Right lobe of liver (tissue), 6 donors: ENCODE measurements around the gene GCAT. TPM values are rescaled to one million over a fixed set of nuclear protein-coding genes. Genes with fewer than 3 reads are reported as not detected.

Experiments used
- ATAC-seq, 4 donors: fragments of 200-7000 bp; cut with Tn5 transposase; one replicate each; pipeline ENCODE4 v1.9.1; 2020; ENCODE audit warnings: mild to moderate bottlenecking in 4 of 4, moderate library complexity in 4 of 4
- DNase-seq, 3 donors: peaks; one replicate each; pipeline ENCODE4 v3.0.0-alpha.2; 2020
- H3K27ac ChIP-seq, 3 donors: fragments of 200-600 bp; one replicate each; pipeline ENCODE4 v1.8.0; 2022
- H3K27me3 ChIP-seq, 2 donors: fragments of 200-600 bp; one replicate each; pipeline ENCODE4 v1.8.0; 2022
- H3K36me3 ChIP-seq, 4 donors: fragments of 200-600 bp; sonication (generic) in 1 of 4; one replicate each; pipeline versions ENCODE4 v1.5.1 to v1.8.0; 2017 to 2022; ENCODE audit warnings: control low read depth in 1 of 4
- H3K4me1 ChIP-seq, 4 donors: fragments of 200-600 bp; sonication (generic) in 1 of 4; one replicate each; pipeline versions ENCODE4 v1.5.1 to v1.8.0; 2017 to 2022; ENCODE audit warnings: control low read depth in 1 of 4
- H3K4me3 ChIP-seq, 3 donors: fragments of 200-600 bp; one replicate each; pipeline ENCODE4 v1.8.0; 2022
- H3K9me3 ChIP-seq, 4 donors: fragments of 200-600 bp; sonication (generic) in 1 of 4; one replicate each; pipeline versions ENCODE4 v1.5.1 to v1.8.0; 2017 to 2022; ENCODE audit warnings: control low read depth in 1 of 4
- CTCF ChIP-seq, 4 donors: fragments of 200-600 bp in 3 of 4; fragments of 450-650 bp in 1 of 4; IDR thresholded peaks; one replicate each; pipeline versions ENCODE4 v1.5.1 to v1.8.0; 2016 to 2022; ENCODE audit warnings: antibody characterized with exemption in 4 of 4, mild to moderate bottlenecking in 2 of 4
- POLR2A ChIP-seq: fragments of 450-650 bp; IDR thresholded peaks from one replicate; pipeline ENCODE4 v1.6.1; 2017; ENCODE audit warnings: antibody characterized with exemption, mild to moderate bottlenecking
- WGBS: methylation state at CpG from one replicate; pipeline ENCODE4 v1.1.6; 2018; ENCODE audit warnings: low coverage, low lambda C conversion rate; ENCODE audit not compliant: insufficient coverage; ENCODE audit errors: missing lambda C conversion rate; 5-methylcytosine and 5-hydroxymethylcytosine counted together
- intact Hi-C, 2 donors: fragments of 100-400 bp; cut with DNase I; formaldehyde crosslinking; loops; one replicate each; pipeline versions ENCODE4 v1.11.2 to v1.14.1; 2022
- total RNA-seq, 6 experiments: library from RNA; depleted of rRNA in 2 of 6; stranded (reverse); fragments of >200 nt in 2 of 6; fragmentation: NEBNext Ultra II Directional in 3 of 6; extraction: Animal tissue kit (Norgen Biotek cat#: 25700) in 3 of 6; gene quantifications; one replicate each; pipeline versions ENCODE4 v1.1.0 to v1.2.4, GENCODE V29; 2016 to 2023
- donor health status: DM: no; HTN: yes; CAD: no.
- donor health status: DM: no; HTN: no; CAD: no.
- donor health status: DM: no; HTN: no; CAD: no.
- donor health status: DM: no; HTN: yes; CAD: no.
- donor health status: DM: no; HTN: yes; CAD: no.

The GCAT gene
- total RNA-seq, 6 experiments from 2014 or later: 21.9 to 43.0 (median 29.8) TPM

GRCh38 chr22:37771081-37771480 lies 36.7 kb upstream of the GCAT start:
- 60% methylated on average over 3 of the region's 4 CpGs for WGBS
- no peak for TF ChIP-seq CTCF (IDR thresholded peaks at IDR 0.05)
- TF ChIP-seq POLR2A: no peak
- intact Hi-C loops: no loop called here
- no peaks in the 10 kb centered on the region for H3K9me3 ChIP-seq
- H3K36me3 ChIP-seq: peaks cover 0 to 22% (median 9%) of the 10 kb centered on the region in 4 donors
- H3K4me1 ChIP-seq: no peaks in the 10 kb centered on the region
- no peak for ATAC-seq
- DNase-seq: no peak
- H3K4me3 ChIP-seq: no peak overlapping the region
- no peaks in the 10 kb centered on the region for H3K27me3 ChIP-seq
- H3K27ac ChIP-seq: no peak overlapping the region

DNA sequence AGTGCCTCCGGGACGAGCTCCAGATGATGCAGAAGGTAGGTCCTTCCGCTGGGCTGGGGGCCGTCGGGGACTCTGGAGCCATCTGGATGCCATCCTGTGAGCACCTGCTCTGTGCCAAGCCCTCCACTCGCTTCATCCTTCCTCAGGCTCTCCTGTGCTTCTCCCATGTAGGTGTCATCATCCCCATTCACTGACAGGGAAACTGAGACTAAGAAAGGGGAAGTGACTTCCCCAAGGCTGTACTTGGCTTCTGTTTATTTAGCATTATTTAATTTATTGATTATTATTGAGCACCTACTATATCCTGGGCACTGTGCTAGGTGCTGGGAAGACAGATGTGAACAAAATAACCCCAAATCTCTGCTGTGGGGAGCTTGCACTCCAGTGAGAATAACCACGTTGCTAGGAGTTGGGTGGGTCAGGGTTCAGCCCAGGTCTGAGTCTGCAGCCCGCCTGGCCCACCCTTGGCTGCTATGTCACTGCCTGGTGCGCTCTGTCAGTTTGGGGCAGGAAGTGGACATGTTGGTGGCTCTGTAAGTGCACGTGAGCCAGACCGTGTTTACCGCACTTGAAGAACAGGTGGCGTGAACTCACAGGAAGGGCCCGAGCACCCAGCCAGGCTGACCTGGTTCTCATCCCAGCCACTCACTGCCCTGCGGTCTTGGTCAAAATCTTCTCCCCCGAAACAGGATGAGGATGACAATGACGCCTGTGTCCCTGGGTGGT lies 35.9 kb upstream of the GCAT start:
- Histone ChIP-seq H3K27ac (no peak overlapping the region), H3K9me3 (no peaks in the 10 kb centered on the region), H3K36me3 (peaks cover 0 to 22% (median 9%) of the 10 kb centered on the region in 4 donors), H3K27me3 (no peaks in the 10 kb centered on the region), H3K4me3 (no peak overlapping the region), H3K4me1 (no peaks in the 10 kb centered on the region)
- WGBS: 100% methylated on average over 1 of the region's 17 CpGs
- DNase-seq (no peak), ATAC-seq (no peak)
- TF ChIP-seq POLR2A (no peak), CTCF (IDR thresholded peaks at IDR 0.05) (no peak)
- intact Hi-C loops: no loop called here

GRCh38 chr22:37774728-37775127 lies 33.0 kb upstream of the GCAT start:
- WGBS: no CpG with 5 or more reads among the region's 3 CpGs
- peaks cover 0 to 6% (median 3%) of the 10 kb centered on the region in 4 donors for H3K4me1 ChIP-seq
- no peaks in the 10 kb centered on the region for H3K9me3 ChIP-seq
- H3K36me3 ChIP-seq: peaks cover 0 to 15% (median 7%) of the 10 kb centered on the region in 4 donors
- H3K27ac ChIP-seq: no peak overlapping the region
- TF ChIP-seq POLR2A (no peak), CTCF (IDR thresholded peaks at IDR 0.05) (no peak)
- H3K4me3 ChIP-seq: no peak overlapping the region
- intact Hi-C loops: no loop called here
- ATAC-seq (no peak), DNase-seq (no peak)
- H3K27me3 ChIP-seq: no peaks in the 10 kb centered on the region

GRCh38 chr22:37775785-37776638 lies 31.7 kb upstream of the GCAT start:
- WGBS: 70% methylated on average over 10 of the region's 17 CpGs
- H3K4me3 ChIP-seq: no peak overlapping the region

More at GRCh38 chr22:37775785-37776638, 31.7 kb upstream of the GCAT start:
- Histone ChIP-seq H3K4me1 (peaks cover 0 to 6% (median 3%) of the 10 kb centered on the region in 4 donors), H3K27me3 (no peaks in the 10 kb centered on the region), H3K27ac (peak overlapping the region in 1 of 3 donors; percentile 71), H3K36me3 (peaks cover 0 to 15% (median 7%) of the 10 kb centered on the region in 4 donors), H3K9me3 (no peaks in the 10 kb centered on the region)
- DNase-seq (no peak), ATAC-seq (no peak)
- intact Hi-C loops: no loop called here
- no peak for TF ChIP-seq POLR2A
- TF ChIP-seq CTCF (IDR thresholded peaks at IDR 0.05): no peak
